ENCODE data around the gene ZNF281. TPM values are rescaled to one million over a fixed set of nuclear protein-coding genes. Genes with fewer than 3 reads are reported as not detected.

ZNF281 gene, protein sequence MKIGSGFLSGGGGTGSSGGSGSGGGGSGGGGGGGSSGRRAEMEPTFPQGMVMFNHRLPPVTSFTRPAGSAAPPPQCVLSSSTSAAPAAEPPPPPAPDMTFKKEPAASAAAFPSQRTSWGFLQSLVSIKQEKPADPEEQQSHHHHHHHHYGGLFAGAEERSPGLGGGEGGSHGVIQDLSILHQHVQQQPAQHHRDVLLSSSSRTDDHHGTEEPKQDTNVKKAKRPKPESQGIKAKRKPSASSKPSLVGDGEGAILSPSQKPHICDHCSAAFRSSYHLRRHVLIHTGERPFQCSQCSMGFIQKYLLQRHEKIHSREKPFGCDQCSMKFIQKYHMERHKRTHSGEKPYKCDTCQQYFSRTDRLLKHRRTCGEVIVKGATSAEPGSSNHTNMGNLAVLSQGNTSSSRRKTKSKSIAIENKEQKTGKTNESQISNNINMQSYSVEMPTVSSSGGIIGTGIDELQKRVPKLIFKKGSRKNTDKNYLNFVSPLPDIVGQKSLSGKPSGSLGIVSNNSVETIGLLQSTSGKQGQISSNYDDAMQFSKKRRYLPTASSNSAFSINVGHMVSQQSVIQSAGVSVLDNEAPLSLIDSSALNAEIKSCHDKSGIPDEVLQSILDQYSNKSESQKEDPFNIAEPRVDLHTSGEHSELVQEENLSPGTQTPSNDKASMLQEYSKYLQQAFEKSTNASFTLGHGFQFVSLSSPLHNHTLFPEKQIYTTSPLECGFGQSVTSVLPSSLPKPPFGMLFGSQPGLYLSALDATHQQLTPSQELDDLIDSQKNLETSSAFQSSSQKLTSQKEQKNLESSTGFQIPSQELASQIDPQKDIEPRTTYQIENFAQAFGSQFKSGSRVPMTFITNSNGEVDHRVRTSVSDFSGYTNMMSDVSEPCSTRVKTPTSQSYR
- 8.4 and 14.9 TPM in 2 replicates for total RNA-seq

DNA sequence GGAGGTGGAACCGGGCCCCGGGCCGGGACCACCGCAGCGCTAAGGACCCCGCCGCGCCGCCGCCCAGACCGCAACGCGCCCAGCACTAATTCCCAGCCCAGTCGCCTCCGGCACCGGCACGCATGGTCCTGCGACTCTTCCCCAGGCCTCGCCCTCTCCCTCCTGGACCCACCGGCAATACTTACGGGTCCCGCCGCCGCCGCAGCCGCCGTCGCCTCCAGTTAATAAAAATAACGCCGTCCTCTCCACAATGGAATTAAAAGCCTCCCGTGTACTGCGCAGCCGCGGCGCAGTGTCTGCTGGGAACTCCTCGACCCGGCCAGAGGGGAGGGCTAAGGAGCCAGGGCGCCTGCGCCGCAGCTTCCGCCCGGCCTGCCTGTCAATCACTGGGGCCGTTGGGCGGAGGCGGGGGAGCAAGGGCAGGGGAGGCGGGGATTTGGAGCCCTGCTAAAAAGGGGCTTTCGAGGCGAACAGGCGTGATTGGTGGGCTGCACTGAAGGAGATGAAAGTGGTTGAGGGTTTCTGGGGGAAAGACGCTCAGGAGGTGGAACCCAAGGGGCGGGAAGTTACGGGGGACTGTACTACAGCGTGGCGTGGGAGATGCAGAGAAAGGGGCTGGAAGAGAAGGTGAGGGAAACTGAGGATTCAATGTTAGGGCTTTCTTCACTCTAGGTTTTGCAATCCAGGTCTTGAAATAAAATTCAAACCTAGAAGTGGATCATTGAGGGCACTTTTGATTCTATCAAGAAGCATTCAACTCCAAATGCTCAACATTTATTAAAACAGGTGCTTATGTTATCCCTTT is at the start of gene ZNF281:
ZNF281 (minus strand) TSS at position 276 of the 805 bp plus-strand sequence. CDS start 331 bp downstream, outside the sequence.

Other genes with a start within 250 kb of the ZNF281 start
- 9.9 and 10.2 TPM in 2 replicates for gene KIF14, start 210.7 kb upstream of the ZNF281 start, total RNA-seq